ENCODE measurements around the gene C9.
"Not testable (repeated sequence)": the region's sequence is repeated elsewhere in the genome, so short reads cannot be mapped to it uniquely, and the experiment has no call there.

The C9 gene

GRCh38 chr5:39364367-39364766, at the start of gene C9:
Gene C9, minus strand, starts transcription at chr5:39364495. Its CDS starts 31 bp downstream, at chr5:39364464.
- Histone ChIP-seq H3K9ac (ENCODE audit: low read depth in 1 of 2, low read length in 2 of 2) (no peak within 1 kb of the TSS), H3K27me3 (ENCODE audit: control insufficient read depth in 1 of 2, insufficient read depth in 2 of 2, low read length in 2 of 2) (no peaks in the 10 kb centered on the region), H3K4me3 (ENCODE audit: low read depth in 1 of 2, low read length in 2 of 2) (no peak within 1 kb of the TSS), H3K4me1 (ENCODE audit: control insufficient read depth in 1 of 2, insufficient read depth in 2 of 2, low read length in 2 of 2) (no peaks in the 10 kb centered on the region), H3K36me3 (ENCODE audit: control insufficient read depth in 1 of 2, insufficient read depth in 2 of 2, low read length in 2 of 2) (no peaks in the 10 kb centered on the region), H3K9me3 (ENCODE audit: control insufficient read depth in 1 of 2, low read length in 2 of 2) (no peaks in the 10 kb centered on the region), H3K27ac (ENCODE audit: low read depth, low read length) (no peak within 1 kb of the TSS)

- no peaks in the 10 kb centered on the region for H3K27me3 ChIP-seq (ENCODE audit: control insufficient read depth in 1 of 2, insufficient read depth in 2 of 2, low read length in 2 of 2)
- no peak overlapping the region for H3K4me3 ChIP-seq (ENCODE audit: low read depth in 1 of 2, low read length in 2 of 2)
- no peaks in the 10 kb centered on the region for H3K9me3 ChIP-seq (ENCODE audit: control insufficient read depth in 1 of 2, low read length in 2 of 2)
- H3K9ac ChIP-seq (ENCODE audit: low read depth in 1 of 2, low read length in 2 of 2) = no peak overlapping the region
- no peak overlapping the region for H3K27ac ChIP-seq (ENCODE audit: low read depth, low read length)
- no peaks in the 10 kb centered on the region for H3K36me3 ChIP-seq (ENCODE audit: control insufficient read depth in 1 of 2, insufficient read depth in 2 of 2, low read length in 2 of 2)
- H3K4me1 ChIP-seq (ENCODE audit: control insufficient read depth in 1 of 2, insufficient read depth in 2 of 2, low read length in 2 of 2) = no peaks in the 10 kb centered on the region
Measured at GRCh38 chr5:39413771-39414170, 49.5 kb upstream of the C9 start.

GRCh38 chr5:39412721-39413394, 48.6 kb upstream of the C9 start:
- Histone ChIP-seq H3K36me3 (ENCODE audit: control insufficient read depth in 1 of 2, insufficient read depth in 2 of 2, low read length in 2 of 2) (no peaks in the 10 kb centered on the region), H3K4me1 (ENCODE audit: control insufficient read depth in 1 of 2, insufficient read depth in 2 of 2, low read length in 2 of 2) (no peaks in the 10 kb centered on the region), H3K27ac (ENCODE audit: low read depth, low read length) (no peak overlapping the region), H3K27me3 (ENCODE audit: control insufficient read depth in 1 of 2, insufficient read depth in 2 of 2, low read length in 2 of 2) (no peaks in the 10 kb centered on the region), H3K9ac (ENCODE audit: low read depth in 1 of 2, low read length in 2 of 2) (no peak overlapping the region), H3K9me3 (ENCODE audit: control insufficient read depth in 1 of 2, low read length in 2 of 2) (no peaks in the 10 kb centered on the region), H3K4me3 (ENCODE audit: low read depth in 1 of 2, low read length in 2 of 2) (no peak overlapping the region)

GRCh38 chr5:39411985-39412384, 47.7 kb upstream of the C9 start:
- Histone ChIP-seq H3K27me3 (ENCODE audit: control insufficient read depth in 1 of 2, insufficient read depth in 2 of 2, low read length in 2 of 2) (no peaks in the 10 kb centered on the region), H3K4me1 (ENCODE audit: control insufficient read depth in 1 of 2, insufficient read depth in 2 of 2, low read length in 2 of 2) (no peaks in the 10 kb centered on the region), H3K36me3 (ENCODE audit: control insufficient read depth in 1 of 2, insufficient read depth in 2 of 2, low read length in 2 of 2) (no peaks in the 10 kb centered on the region), H3K4me3 (ENCODE audit: low read depth in 1 of 2, low read length in 2 of 2) (no peak overlapping the region), H3K27ac (ENCODE audit: low read depth, low read length) (no peak overlapping the region), H3K9ac (ENCODE audit: low read depth in 1 of 2, low read length in 2 of 2) (no peak overlapping the region), H3K9me3 (ENCODE audit: control insufficient read depth in 1 of 2, low read length in 2 of 2) (no peaks in the 10 kb centered on the region)

- H3K4me1 ChIP-seq (ENCODE audit: control insufficient read depth in 1 of 2, insufficient read depth in 2 of 2, low read length in 2 of 2) = no peaks in the 10 kb centered on the region
- no peak overlapping the region for H3K27ac ChIP-seq (ENCODE audit: low read depth, low read length)
- no peak overlapping the region for H3K9ac ChIP-seq (ENCODE audit: low read depth in 1 of 2, low read length in 2 of 2)
Measured at GRCh38 chr5:39411061-39411460, 46.8 kb upstream of the C9 start.

GRCh38 chr5:39409033-39409432, 44.7 kb upstream of the C9 start:
- no peaks in the 10 kb centered on the region for H3K27me3 ChIP-seq (ENCODE audit: control insufficient read depth in 1 of 2, insufficient read depth in 2 of 2, low read length in 2 of 2)
- no peaks in the 10 kb centered on the region for H3K36me3 ChIP-seq (ENCODE audit: control insufficient read depth in 1 of 2, insufficient read depth in 2 of 2, low read length in 2 of 2)
- H3K9me3 ChIP-seq (ENCODE audit: control insufficient read depth in 1 of 2, low read length in 2 of 2) = no peaks in the 10 kb centered on the region
- no peak overlapping the region for H3K27ac ChIP-seq (ENCODE audit: low read depth, low read length)
- no peaks in the 10 kb centered on the region for H3K4me1 ChIP-seq (ENCODE audit: control insufficient read depth in 1 of 2, insufficient read depth in 2 of 2, low read length in 2 of 2)
- H3K4me3 ChIP-seq (ENCODE audit: low read depth in 1 of 2, low read length in 2 of 2) = no peak overlapping the region
- no peak overlapping the region for H3K9ac ChIP-seq (ENCODE audit: low read depth in 1 of 2, low read length in 2 of 2)

More at GRCh38 chr5:39411061-39411460, 46.8 kb upstream of the C9 start:
- H3K36me3 ChIP-seq (ENCODE audit: control insufficient read depth in 1 of 2, insufficient read depth in 2 of 2, low read length in 2 of 2) = no peaks in the 10 kb centered on the region
- H3K4me3 ChIP-seq (ENCODE audit: low read depth in 1 of 2, low read length in 2 of 2) = no peak overlapping the region
- H3K27me3 ChIP-seq (ENCODE audit: control insufficient read depth in 1 of 2, insufficient read depth in 2 of 2, low read length in 2 of 2) = no peaks in the 10 kb centered on the region
- H3K9me3 ChIP-seq (ENCODE audit: control insufficient read depth in 1 of 2, low read length in 2 of 2) = no peaks in the 10 kb centered on the region

- Histone ChIP-seq H3K27ac (ENCODE audit: low read depth, low read length) (no peak overlapping the region), H3K4me1 (ENCODE audit: control insufficient read depth in 1 of 2, insufficient read depth in 2 of 2, low read length in 2 of 2) (peaks cover 9 to 12% of the 10 kb centered on the region in 2 donors), H3K27me3 (ENCODE audit: control insufficient read depth in 1 of 2, insufficient read depth in 2 of 2, low read length in 2 of 2) (no peaks in the 10 kb centered on the region), H3K4me3 (ENCODE audit: low read depth in 1 of 2, low read length in 2 of 2) (no peak overlapping the region), H3K36me3 (ENCODE audit: control insufficient read depth in 1 of 2, insufficient read depth in 2 of 2, low read length in 2 of 2) (no peaks in the 10 kb centered on the region), H3K9me3 (ENCODE audit: control insufficient read depth in 1 of 2, low read length in 2 of 2) (peaks cover 0 to 2% of the 10 kb centered on the region in 2 donors), H3K9ac (ENCODE audit: low read depth in 1 of 2, low read length in 2 of 2) (no peak overlapping the region)
Measured at GRCh38 chr5:39405083-39405843, 41.0 kb upstream of the C9 start.

- peaks cover 9 to 22% of the 10 kb centered on the region in 2 donors for H3K4me1 ChIP-seq (ENCODE audit: control insufficient read depth in 1 of 2, insufficient read depth in 2 of 2, low read length in 2 of 2)
- H3K27ac ChIP-seq (ENCODE audit: low read depth, low read length); H3K9ac ChIP-seq (ENCODE audit: low read depth in 1 of 2, low read length in 2 of 2); H3K9me3 ChIP-seq (ENCODE audit: control insufficient read depth in 1 of 2, low read length in 2 of 2); H3K4me3 ChIP-seq (ENCODE audit: low read depth in 1 of 2, low read length in 2 of 2); H3K27me3 ChIP-seq (ENCODE audit: control insufficient read depth in 1 of 2, insufficient read depth in 2 of 2, low read length in 2 of 2); H3K36me3 ChIP-seq (ENCODE audit: control insufficient read depth in 1 of 2, insufficient read depth in 2 of 2, low read length in 2 of 2): not testable (repeated sequence)
Measured at GRCh38 chr5:39403761-39404160, 39.5 kb upstream of the C9 start.

GRCh38 chr5:39402140-39402539, 37.8 kb upstream of the C9 start:
- not testable (repeated sequence) for H3K27ac ChIP-seq (ENCODE audit: low read depth, low read length); H3K36me3 ChIP-seq (ENCODE audit: control insufficient read depth in 1 of 2, insufficient read depth in 2 of 2, low read length in 2 of 2); H3K9ac ChIP-seq (ENCODE audit: low read depth in 1 of 2, low read length in 2 of 2); H3K27me3 ChIP-seq (ENCODE audit: control insufficient read depth in 1 of 2, insufficient read depth in 2 of 2, low read length in 2 of 2); H3K9me3 ChIP-seq (ENCODE audit: control insufficient read depth in 1 of 2, low read length in 2 of 2); H3K4me3 ChIP-seq (ENCODE audit: low read depth in 1 of 2, low read length in 2 of 2)
- H3K4me1 ChIP-seq (ENCODE audit: control insufficient read depth in 1 of 2, insufficient read depth in 2 of 2, low read length in 2 of 2) = peaks cover 9 to 23% of the 10 kb centered on the region in 2 donors

- Histone ChIP-seq H3K36me3 (ENCODE audit: control insufficient read depth in 1 of 2, insufficient read depth in 2 of 2, low read length in 2 of 2) (no peaks in the 10 kb centered on the region), H3K27ac (ENCODE audit: low read depth, low read length) (no peak overlapping the region), H3K4me3 (ENCODE audit: low read depth in 1 of 2, low read length in 2 of 2) (no peak overlapping the region), H3K9ac (ENCODE audit: low read depth in 1 of 2, low read length in 2 of 2) (no peak overlapping the region), H3K4me1 (ENCODE audit: control insufficient read depth in 1 of 2, insufficient read depth in 2 of 2, low read length in 2 of 2) (peaks cover 9 to 23% of the 10 kb centered on the region in 2 donors), H3K27me3 (ENCODE audit: control insufficient read depth in 1 of 2, insufficient read depth in 2 of 2, low read length in 2 of 2) (no peaks in the 10 kb centered on the region), H3K9me3 (ENCODE audit: control insufficient read depth in 1 of 2, low read length in 2 of 2) (peaks cover 0 to 2% of the 10 kb centered on the region in 2 donors)
Measured at GRCh38 chr5:39400713-39401578, 36.7 kb upstream of the C9 start.
